ENCODE data around the gene TRERF1. TPM values are rescaled to one million over a fixed set of nuclear protein-coding genes. Genes with fewer than 3 reads are reported as not detected.

TRERF1 gene
- polyA plus RNA-seq, 1 of the 3 experiments (the other 2 are of a cell fraction), result 3.6 TPM

DNA sequence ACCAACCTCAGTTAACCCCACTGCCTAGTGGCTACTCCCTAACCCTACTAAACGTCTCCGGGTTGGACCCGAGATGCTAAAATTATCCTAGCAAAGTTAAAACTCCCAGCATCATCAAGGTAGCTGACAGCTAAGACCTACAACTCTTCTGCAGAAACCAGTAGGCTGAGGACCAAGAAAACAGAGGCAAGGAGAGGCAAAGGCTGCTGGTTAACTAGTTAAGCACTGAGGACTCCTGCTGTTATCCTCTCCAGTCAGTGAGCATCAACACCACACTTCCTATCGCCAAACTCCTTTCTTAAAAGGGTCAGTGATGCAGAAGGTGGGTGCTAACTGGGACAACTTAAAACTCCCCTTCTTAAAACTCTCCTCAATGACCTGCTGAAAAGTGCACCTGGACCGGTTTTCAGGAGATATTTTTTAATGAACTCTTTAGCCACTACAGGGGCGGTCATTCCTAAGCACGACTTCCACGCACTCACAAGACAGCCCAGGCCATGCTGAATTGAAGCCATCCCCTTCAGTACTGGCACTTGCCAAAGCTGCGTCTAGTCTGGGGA lies 1.7 kb downstream of the TRERF1 start:
- CTCF ChIA-PET, result no interaction called here
- Histone ChIP-seq H3K79me2 (ENCODE audit: insufficient read depth) (peaks cover 67% of the 10 kb centered on the region), H3F3A (replicated peaks; ENCODE audit: insufficient read depth) (peaks cover 17% of the 10 kb centered on the region), H3K4me2 (peak overlapping the region; percentile 99), H3K27me3 (ENCODE audit: insufficient read depth) (no peaks in the 10 kb centered on the region), H3K9ac (no peak overlapping the region), H3K4me1 (ENCODE audit: control insufficient read depth in 1 of 2, insufficient read depth in 2 of 2, low read depth in 1 of 2, low read length in 1 of 2) (peaks cover 8 to 17% of the 10 kb centered on the region in 2 experiments; a peak in 3 of 4 replicates), H3K36me3 (replicated peaks in 1 of 2; ENCODE audit: control insufficient read depth in 1 of 2, insufficient read depth in 2 of 2, low read length in 1 of 2) (no peaks in the 10 kb centered on the region), H3K4me3 (ENCODE audit: low read depth in 2 of 2, low read length in 1 of 2) (peak overlapping the region; percentile 95 to 100), H3K27ac (ENCODE audit: low read depth in 2 of 2, low read length in 1 of 2) (peak overlapping the region in 1 of 2 experiments; percentile 11; a peak in 1 of 4 replicates), H2AFZ (ENCODE audit: low read depth) (no peak overlapping the region), H3K9me3 (no peaks in the 10 kb centered on the region), H3K9me2 (no peaks in the 10 kb centered on the region), H4K20me1 (ENCODE audit: insufficient read depth) (peaks cover 12% of the 10 kb centered on the region; the same call in 1 of the 2 replicates)
- POLR2A ChIA-PET, result no interaction called here
- DNase-seq, result no peak
- TF ChIP-seq REST (IDR thresholded peaks at IDR 0.05; ENCODE audit: low read depth, low read length) (no peak), ELF1 (IDR thresholded peaks at IDR 0.05) (no peak), FOSL2 (IDR thresholded peaks at IDR 0.05; ENCODE audit: borderline replicate concordance, low read depth) (no peak), GABPA (IDR thresholded peaks at IDR 0.05; ENCODE audit: low read depth) (no peak), TCF12 (IDR thresholded peaks at IDR 0.05) (no peak), FOXM1 (IDR thresholded peaks at IDR 0.05; ENCODE audit: low read depth) (no peak), RAD21 (IDR thresholded peaks at IDR 0.05; ENCODE audit: low read length) (no peak)
- TF ChIP-seq, protein P1, sequence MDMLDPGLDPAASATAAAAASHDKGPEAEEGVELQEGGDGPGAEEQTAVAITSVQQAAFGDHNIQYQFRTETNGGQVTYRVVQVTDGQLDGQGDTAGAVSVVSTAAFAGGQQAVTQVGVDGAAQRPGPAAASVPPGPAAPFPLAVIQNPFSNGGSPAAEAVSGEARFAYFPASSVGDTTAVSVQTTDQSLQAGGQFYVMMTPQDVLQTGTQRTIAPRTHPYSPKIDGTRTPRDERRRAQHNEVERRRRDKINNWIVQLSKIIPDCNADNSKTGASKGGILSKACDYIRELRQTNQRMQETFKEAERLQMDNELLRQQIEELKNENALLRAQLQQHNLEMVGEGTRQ (IDR thresholded peaks at IDR 0.05; ENCODE audit: borderline replicate concordance, low read depth, low read length), result no peak
- TF ChIP-seq, protein P2, sequence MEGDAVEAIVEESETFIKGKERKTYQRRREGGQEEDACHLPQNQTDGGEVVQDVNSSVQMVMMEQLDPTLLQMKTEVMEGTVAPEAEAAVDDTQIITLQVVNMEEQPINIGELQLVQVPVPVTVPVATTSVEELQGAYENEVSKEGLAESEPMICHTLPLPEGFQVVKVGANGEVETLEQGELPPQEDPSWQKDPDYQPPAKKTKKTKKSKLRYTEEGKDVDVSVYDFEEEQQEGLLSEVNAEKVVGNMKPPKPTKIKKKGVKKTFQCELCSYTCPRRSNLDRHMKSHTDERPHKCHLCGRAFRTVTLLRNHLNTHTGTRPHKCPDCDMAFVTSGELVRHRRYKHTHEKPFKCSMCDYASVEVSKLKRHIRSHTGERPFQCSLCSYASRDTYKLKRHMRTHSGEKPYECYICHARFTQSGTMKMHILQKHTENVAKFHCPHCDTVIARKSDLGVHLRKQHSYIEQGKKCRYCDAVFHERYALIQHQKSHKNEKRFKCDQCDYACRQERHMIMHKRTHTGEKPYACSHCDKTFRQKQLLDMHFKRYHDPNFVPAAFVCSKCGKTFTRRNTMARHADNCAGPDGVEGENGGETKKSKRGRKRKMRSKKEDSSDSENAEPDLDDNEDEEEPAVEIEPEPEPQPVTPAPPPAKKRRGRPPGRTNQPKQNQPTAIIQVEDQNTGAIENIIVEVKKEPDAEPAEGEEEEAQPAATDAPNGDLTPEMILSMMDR (IDR thresholded peaks at IDR 0.05), result no peak
- WGBS (ENCODE audit: low lambda C conversion rate), result 71% methylated on average over 9 of the region's 9 CpGs

Measured in SK-N-SH (cell line).